Medulla oblongata (tissue), 1 donor: Measurements from ENCODE around the gene C15orf39.
"Not testable (repeated sequence)": the region's sequence is repeated elsewhere in the genome, so short reads cannot be mapped to it uniquely, and the experiment has no call there.

Experiments
- DNase-seq: peaks from one replicate; pipeline ENCODE4 v3.0.0-alpha.2; 2015; ENCODE audit errors: extremely low spot score

C15orf39 gene

DNA sequence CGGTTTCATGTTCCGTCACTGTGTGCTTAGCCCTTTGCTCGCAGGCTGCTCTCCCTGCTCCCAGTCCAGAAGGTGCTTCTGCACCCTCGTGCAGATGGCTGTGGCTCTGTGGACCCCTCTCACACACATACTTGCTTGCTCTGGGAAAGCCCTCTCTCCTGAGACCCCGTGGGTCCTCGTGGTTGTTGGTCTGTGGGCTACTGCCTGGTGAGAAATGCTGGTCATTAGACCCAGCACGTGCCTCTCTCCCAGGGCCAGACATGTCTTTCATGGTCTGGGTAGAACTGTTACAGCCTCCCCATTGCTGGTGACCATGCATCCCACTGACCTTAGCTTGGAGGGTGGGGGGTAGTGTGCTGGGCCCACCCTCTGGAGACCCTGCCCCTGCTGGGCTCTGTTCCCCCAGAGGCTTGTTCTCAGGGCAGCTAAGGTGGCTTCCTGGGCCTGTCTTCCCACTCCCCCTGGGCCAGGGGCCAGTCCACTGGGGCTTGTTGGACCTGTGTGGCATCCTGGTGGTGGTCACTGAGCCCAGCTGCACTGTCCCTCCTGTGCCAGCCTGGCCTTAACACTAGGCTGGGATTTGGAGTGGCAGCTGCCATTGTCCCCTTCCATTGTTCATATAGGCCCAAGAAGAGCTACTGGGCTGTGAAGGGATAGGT is 10.6 kb downstream of the C15orf39 start:
- no peak for DNase-seq

DNA sequence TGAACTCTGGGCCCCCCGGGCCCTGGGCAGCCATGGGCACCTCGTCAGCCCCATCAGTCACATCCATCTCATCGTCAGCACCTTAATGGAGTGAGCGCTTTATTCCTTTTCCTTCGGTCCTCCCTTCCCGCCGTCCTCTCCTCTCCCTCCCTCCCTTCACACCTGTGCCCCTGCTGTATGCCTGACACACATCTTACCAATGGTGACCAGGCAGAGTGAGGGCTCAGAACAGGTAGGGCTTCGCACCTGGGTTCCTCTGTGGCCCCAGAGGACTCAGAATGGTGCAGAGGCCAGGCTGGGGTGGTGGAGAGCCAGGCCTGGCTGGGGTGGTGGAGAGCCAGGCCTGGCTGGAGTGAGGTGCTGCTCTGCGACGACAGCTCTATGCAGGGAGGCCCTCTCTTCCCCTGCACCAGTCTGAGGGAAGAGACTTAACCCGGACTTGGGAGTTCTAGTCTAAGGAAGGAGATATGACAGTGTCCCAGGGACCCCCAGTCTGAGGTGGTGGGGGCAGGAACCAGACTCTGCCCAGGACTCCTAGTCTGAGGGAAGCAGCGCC is 11.6 kb downstream of the C15orf39 start:
- DNase-seq, result no peak

DNA sequence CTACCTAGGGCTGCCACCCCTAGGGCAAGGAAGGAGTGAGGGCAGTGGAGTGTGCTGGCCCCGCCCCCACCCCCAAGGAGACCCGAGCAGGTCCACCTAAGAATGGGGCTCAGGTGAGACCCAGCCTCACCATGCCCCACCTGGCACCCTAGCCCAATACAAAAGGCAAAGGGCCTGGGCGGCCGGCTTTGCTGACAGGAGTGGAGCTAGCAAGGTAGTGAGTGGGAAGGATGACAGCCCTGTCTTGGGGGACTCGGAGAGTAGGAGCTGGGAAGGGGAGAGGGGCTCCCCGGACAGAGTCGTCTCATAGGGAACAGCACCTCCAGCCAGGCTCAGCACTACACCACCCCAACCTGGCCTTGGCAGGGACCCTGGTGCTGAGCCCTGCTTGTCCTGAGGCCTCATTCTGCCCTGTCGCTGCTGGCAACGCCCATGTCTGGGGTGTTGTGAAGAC is 12.1 kb downstream of the C15orf39 start:
- DNase-seq, result no peak

DNA sequence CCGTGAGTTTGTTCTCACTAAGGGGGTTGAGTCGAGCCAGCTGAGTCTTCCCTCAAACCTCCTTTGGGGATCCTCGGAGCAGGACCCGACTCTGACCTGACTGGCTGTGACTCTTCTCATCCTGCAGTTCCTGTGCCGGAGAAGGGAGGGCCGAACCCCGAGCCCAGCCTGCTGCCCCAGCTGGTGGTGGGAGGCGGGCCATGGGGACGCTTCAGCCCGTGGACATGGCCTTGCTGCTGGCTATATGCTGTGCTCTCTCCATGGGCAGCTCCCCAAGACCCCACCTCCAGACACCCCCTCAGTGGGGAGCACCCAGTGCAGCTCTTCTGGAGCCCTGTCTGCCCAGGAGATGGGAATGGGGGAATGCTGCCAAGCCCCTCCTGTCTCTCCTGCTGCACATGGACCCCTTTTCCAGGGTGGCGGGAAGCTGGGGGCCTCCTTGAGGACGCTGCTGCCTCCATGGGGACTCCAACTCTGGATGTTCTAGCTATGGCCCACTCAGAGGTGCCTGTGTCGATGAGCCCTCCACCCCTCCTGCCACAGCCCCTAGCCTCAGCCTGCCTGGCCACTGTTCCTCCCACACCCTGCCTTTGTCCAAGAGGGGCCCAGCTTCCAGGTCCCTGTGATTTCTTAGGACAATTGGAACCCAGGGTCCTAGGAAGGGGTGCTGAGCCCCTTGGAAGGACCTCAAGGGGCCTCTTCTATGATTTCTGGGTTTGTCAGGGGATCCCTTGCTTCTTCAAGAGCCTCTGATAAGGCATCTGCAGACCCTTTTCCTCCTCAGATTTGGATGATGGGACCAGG is 12.8 kb downstream of the C15orf39 start:
- no peak for DNase-seq

DNA sequence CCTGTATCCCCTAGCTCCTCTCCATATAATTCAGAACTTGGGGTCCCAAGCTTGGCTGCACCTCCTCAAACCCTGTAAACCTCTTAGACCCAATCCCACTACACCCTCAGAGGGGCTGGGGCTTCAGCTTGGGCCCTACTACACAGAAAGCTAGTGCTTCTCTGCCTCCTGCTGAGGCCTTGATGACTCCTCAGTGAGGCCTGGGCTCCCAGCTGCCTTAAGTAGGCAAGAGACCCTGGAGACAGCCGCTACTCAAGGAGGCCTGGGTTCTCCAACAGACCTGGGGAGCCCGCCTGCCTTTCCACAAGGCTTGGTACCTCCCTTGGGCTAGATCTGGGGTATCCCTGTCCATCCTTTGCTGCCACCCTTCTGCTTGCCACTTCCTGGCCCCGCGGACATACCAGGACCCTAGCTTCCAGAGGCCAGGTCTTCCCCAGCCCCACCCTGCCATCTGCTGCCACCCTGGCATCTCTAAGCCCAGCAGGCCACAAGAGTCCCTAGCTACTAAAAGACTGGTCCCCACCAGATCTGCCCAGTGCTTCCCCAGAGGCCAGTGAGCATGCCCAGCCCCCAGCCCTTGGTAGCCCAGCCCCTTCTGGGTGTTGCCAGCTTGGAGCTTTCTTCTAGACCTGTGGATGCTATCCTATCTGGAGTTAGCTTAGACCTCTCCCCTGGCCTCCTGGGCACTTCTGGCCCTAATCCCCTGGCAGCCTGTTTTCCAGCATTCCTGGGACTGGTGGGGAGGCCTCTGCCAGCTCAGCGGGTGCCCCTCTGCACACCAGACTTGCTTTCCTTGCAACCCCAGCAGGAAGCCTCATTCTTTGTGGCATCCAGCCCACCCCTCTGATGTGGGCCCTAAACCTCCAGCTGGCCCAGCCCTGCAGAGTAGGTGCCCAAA is 13.7 kb downstream of the C15orf39 start:
- DNase-seq, result no peak

DNA sequence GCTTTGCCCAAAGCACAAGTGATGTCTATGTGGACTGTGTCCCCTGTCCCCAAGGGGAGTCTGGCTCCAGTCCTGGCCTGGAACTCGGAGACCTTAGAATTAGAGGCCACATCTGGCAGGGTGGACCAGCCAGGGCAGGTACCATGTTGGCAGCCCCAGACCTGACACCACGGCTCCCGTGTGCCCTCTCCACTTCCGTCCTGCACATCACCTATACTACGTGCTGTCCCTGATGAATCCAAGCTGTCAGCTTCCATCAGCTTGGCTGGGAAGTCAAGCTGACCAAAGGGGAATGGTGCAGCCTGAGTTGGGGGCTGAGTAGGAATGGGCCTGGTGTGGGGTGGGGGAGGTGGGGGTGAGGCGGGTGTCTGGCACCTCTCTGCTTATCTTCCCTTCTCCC is 15.3 kb downstream of the C15orf39 start:
- DNase-seq, result no peak

DNA sequence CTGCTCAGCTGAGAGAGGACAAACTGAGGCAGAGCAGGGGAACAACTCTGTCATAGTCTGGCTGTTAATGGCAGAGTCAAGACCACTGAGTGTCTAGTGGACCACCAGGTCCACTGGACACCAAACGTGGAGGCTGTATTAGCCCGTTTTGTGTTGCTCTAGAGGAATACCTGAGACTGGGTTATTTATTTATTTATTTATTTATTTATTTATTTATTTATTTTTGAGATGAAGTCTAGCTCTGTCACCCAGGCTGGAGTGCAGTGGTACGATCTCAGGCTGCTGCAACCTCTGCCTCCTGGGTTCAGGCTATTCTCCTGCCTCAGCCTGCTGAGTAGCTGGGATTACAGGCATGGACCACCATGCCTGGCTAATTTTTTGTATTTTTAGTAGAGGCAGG is 15.9 kb downstream of the C15orf39 start:
- DNase-seq, result not testable (repeated sequence)

DNA sequence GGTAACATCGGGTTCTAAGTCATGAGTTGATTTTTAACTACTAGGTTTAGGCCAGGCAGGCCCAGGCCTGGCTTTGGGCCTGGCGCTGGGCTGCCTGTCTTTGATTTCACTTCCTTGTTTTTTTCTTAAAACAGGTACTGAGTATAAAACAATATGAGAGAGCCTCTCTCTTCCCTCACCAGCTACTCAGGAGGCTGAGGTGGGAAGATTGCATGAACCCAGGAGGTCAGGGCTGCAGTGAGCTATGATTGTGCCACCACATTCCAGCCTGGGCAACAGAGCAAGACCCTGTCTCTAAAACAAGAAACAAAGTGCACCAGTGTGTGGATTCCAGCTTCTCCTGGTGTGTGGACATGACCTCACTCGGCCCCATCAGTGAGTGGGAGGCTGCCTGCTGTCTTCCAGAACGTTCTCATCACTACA is 17.8 kb downstream of the C15orf39 start:
- not testable (repeated sequence) for DNase-seq

DNA sequence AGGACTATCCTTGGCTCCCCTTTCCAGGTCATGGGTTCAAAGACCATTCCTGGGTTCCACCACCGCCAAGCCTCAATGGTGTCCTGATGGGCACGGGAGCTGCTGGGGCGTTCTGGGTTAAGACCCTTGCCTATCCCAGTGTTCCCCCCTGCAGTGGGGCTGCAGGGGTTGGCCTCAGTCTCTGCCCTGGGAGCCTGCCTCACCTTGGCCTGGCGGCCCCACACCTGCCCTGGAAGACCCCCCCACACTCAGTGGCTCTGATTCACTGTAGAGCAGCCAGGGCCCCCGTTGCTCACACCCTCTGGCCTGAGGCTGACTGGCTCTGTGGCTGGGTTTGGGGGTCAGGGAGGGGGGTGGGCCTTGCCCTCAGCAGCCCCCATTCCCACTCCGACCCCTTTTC is 22.0 kb downstream of the C15orf39 start:
- DNase-seq, result no peak

DNA sequence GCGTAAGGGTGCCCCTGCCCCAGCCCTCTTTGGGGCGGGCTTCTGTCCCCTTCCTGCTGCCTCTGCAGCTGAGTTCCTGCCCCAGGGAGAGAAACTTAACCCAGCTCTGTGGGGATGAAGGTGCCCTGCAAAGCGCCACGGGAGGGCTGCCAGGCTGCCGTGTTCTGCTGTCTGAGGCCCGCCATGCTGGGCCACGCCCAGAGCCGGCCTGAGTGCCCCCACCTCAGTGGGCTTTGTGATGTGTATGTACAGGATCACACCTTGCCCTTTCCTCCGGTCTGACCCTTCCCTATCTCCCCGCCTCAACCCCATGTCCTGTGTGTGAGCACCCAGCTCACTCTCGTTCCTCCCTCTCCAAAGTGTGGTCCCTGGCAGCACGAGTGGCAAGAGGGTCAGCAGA is 22.6 kb downstream of the C15orf39 start:
- no peak for DNase-seq

DNA sequence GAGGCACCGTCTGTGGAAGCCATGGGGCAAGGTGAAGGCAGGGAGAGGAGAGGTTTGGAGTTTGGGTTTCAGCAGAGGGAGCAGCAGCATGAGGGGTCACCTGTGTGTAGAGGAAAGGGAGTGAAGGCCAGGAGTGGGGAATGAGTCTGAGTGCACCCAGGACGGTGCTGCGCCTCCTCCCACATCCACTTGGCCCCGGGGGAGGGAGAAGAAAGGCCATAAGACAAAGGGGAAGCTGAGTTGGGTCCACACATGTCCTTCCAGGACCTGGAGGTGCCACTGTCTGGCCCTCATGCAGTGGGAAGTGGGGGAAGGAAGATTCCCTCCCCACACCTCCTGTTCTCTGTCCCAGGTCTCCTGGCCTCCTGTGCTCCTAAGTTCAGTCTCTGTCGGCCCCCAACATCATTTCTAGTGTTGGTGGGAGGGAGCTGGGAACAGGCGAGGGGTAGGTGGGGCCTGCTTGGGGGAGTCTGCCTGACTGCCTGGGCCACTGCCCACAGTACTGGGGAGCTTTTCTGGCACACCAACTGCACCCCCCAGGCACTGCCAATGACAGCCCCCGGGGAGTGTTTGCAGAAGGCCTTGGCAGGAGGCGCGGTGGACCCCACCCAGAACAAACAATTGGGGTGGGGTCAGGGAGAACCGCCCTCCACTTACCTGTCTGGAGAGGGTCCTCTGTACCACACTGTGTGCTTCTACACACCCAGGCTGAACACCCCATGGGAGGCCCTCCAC is 23.6 kb downstream of the C15orf39 start:
- DNase-seq, result not testable (repeated sequence)

DNA sequence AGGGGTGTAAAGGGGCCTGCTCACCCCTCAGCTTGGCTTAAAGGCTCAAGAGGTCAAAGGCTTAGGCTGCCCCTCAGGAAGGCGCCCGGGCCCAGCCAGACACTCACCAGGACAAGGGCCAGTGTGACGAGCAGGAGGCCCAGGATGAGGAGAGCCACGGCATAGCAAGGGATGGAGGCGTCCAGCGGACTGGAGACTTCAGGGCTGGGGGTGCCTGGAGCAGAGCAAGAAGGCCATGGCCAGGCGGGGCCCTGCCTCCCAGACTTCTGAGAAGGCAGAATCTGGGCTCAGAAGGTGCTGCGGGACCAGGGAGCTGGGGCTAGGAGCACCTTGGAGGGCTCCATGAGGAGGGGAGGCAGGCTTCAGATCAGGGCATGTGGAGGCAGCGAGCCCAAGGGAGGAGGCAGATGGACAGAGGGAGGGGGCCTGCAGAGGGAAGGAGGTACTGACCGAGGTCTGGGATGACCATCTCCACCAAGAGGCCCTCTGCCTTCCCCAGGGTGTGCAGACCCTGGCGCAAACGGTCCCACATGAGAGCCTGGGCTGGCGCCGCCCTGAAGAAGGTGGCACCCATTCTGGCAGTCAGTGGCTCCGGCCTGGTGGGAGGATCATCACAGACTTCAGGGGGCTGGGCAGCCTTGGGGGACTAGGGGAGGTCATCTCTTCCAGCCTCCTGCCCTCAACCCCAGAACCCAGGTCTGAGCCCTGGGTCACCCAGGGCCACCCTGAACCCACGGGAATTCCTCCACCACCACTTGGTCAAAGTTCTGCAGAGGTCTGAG is 24.5 kb downstream of the C15orf39 start:
- DNase-seq, result no peak

DNA sequence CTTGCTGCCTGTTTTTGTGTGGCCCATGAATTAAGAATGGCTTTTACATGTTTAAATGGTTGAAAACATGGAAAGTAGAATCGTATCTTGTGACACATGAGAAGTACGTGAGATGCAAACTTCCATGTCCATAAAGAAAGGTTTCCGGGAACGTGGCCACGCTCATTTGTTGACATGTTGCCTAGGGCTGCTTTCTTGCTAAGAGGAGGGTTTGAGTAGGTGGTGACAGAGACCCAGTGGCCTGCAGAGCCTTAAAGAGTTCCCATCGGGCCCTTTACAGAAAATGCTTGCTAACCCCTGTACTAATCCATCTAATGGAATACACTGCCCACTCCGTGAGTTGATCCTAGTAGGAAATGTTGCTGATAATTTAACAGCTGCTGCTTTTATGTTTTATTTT is 25.4 kb downstream of the C15orf39 start:
- DNase-seq, result not testable (repeated sequence)

DNA sequence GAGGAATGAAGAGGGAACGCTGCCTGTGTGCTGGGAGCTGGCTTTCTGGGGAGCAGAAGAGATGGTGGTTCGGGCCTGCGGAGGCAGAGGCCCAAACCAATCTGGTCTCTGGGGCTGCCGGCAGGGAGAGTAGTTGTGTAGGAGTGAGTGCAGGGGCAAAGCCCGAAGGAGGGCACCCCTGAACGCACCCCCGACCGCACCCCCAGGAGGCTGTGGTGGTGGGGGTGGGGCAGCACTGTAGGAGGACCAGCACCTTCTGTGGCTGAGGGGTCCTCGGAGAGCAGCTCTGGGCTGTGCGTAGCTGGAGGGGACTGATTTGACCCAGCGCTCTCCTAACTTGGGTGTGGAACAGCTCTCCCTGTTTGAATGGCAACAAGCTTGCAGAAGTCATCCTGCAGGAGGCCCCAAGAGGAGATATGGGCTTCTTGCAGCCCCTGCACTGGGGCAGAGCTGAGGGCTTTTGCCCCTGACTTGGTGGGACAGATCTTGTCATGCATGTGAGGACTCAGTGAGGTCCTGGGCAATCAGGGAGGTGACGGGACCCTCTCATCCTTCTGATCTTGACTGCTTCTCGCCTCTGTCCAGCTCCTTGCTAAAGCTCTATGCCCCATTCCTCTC is 26.1 kb downstream of the C15orf39 start:
- DNase-seq, result no peak

DNA sequence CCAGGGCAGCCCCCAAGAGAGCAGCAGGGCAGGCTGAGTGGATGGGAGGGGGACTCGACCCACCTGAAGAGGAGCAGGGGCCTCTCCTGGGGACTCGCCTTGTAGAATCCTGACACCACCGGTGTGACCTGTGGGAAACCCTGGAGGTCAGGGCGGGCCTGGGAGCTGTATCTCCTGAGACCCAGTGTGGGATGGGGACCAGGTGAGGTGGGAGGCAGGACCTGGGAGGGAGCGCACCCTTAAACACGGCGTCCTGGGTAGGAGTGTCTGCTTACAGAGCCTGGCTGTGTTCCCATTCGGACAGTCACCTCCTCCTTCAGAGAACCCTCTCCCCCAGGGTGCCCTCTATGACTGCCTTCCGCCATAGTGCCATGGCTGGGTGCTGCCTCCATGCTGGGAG is 27.1 kb downstream of the C15orf39 start:
- DNase-seq, result no peak

DNA sequence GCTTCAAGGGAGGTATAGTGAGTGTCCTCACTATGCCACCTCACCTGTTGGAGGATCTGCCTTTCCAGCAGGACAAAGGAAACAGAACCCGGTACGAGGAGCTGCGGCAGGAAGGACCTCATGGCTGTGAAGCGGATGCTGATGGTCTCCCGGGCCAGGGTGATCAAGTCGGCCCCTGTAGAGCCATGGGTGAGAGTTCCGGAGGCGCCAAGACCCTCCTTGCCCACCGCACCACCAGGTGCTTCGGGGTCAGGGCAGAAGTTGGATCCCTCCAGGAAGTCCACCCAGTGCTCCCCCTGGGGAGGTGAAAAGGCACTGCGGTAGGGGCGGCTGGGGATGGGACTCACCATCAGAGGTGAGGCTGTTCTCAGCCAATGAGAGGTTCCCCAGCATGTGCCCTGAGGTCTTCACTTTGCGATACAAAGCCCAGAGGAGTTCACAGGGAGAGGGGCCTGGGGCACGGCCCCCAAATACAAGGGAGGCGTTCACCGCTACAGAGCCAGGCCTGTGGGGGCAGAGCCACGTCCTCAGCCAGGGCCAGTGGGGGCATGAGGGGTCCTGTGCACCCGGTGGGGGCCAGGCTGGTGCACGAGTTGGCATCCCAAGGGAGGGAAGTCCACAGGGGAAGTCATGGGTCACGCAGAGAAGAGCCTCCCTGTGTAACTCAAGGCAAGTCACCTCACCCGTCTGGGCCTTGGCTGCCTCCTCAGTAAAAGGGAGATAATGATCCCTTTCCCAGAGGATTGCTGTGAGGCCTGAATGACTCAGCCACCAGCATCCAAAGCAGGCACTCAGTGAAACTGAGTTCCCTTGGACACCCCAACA is 27.7 kb downstream of the C15orf39 start:
- DNase-seq, result no peak

DNA sequence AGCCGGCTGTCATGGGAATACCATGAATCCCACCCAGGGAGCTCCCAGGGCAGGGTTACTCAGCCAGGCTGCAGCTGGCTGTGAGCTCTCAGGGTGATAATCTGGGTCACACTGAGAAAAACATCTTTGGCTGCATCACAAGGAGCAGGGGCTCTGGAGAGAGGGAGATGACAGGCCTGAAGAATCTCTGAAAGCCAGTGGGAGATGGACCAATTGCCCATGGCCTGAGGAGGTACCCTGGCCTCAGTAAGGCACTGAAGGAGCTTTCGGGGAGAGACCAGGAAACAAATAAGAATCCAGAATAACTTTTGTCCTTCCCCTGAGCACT is 28.3 kb downstream of the C15orf39 start:
- no peak for DNase-seq

DNA sequence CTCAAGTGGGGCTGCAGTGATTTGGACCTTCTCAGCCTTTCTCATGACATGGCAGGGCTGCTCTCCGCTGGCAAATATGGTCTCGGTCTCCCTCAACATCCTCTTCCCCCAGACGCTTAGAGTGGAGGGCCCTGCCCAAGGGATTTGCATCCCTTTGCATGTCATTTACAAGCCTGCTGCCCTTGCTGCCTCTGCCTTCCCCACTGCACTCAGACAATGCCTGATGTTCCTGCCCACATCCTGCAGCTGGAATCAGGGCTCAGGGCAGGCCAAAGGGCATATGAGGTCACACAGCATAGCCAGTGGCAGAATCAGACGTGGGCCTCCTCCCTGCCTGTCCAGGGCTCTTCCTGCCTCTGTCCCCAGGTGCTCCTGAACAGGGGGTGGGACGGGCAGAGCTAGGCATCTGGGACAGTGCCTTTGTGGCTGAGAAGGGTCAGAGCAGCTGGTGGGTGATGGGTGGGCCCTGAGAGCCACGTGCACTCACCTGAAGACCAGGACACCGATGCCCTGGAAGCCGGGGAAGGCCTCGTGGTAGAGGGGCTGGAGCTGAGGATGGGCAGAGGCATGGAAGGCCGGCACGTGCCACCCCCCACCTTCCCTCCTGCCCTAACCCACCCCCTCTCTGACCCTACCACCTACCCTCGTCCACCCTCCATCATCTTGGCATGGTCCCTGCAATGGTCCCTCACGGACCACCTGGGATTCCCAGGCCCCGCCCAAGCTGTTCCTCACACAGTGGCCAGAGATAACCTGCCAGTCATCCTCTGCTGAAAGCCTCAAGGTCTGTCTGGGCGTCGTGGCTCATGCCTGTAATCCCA is 29.1 kb downstream of the C15orf39 start:
- DNase-seq, result no peak
